GM12891 (cell line): ENCODE data around the gene C1QTNF12.

Source experiments
- DNase-seq: peaks from one replicate; pipeline ENCODE4 v3.0.0; 2011; ENCODE audit warnings: low spot score; ENCODE audit not compliant: insufficient read length
- FAIRE-seq: peaks from 2 replicates; lab custom pipeline; 2011; peaks lifted over from hg19 to GRCh38; lab: Jason Lieb, UNC
- PAX5 ChIP-seq: IDR thresholded peaks from 2 replicates; pipeline ENCODE4 v1.6.1; 2011; ENCODE audit warnings: low read length, moderate library complexity, mild to moderate bottlenecking; ENCODE audit not compliant: insufficient read depth, severe bottlenecking
- POLR2A ChIP-seq: IDR thresholded peaks from 2 replicates; pipeline ENCODE4 v1.6.1; 2011; ENCODE audit warnings: low read depth, low read length, control low read depth
- POLR2AphosphoS5 ChIP-seq: IDR thresholded peaks from 2 replicates; pipeline ENCODE4 v1.6.1; 2011; ENCODE audit warnings: low read depth, low read length, control low read depth
- POU2F2 ChIP-seq: IDR thresholded peaks from 2 replicates; pipeline ENCODE4 v1.6.1; 2011; ENCODE audit warnings: low read depth, mild to moderate bottlenecking, control low read depth, low read length, moderate library complexity
- SPI1 ChIP-seq: IDR thresholded peaks from 2 replicates; pipeline ENCODE4 v1.6.1; 2011; ENCODE audit warnings: low read depth, low read length, control low read depth
- TAF1 ChIP-seq: IDR thresholded peaks from 2 replicates; pipeline ENCODE4 v1.6.1; 2011; ENCODE audit warnings: low read depth, low read length, control low read depth

C1QTNF12 gene

GRCh38 chr1:1234180-1234808 is 12.2 kb downstream of the C1QTNF12 start:
- no peak for DNase-seq
- no peak for TF ChIP-seq SPI1
- TF ChIP-seq POLR2A: no peak
- TF ChIP-seq POU2F2: no peak
- TF ChIP-seq TAF1: no peak
- no peak for TF ChIP-seq POLR2AphosphoS5
- no peak for TF ChIP-seq PAX5
- FAIRE-seq: no peak

GRCh38 chr1:1233567-1233892 is 13.0 kb downstream of the C1QTNF12 start:
- FAIRE-seq (no peak), DNase-seq (no peak)
- TF ChIP-seq POLR2AphosphoS5 (no peak), SPI1 (no peak), POU2F2 (no peak), PAX5 (no peak), POLR2A (no peak), TAF1 (no peak)

- DNase-seq (no peak), FAIRE-seq (peak; percentile 26)
- TF ChIP-seq POLR2A: no peak
- TF ChIP-seq POLR2AphosphoS5: no peak
- TF ChIP-seq TAF1: no peak
- TF ChIP-seq SPI1: no peak
- no peak for TF ChIP-seq PAX5
- TF ChIP-seq POU2F2: no peak
Observed at GRCh38 chr1:1232796-1233566, 13.5 kb downstream of the C1QTNF12 start.

GRCh38 chr1:1232208-1232795 is 14.2 kb downstream of the C1QTNF12 start, which contains the start of gene B3GALT6:
TSS of gene B3GALT6 (plus strand) at chr1:1232237. CDS start at chr1:1232279, 42 bp downstream.
- TF ChIP-seq POU2F2 (no peak), SPI1 (no peak), POLR2AphosphoS5 (0 out of 2 replicates have a peak, but pooled peaks have one; percentile 6), PAX5 (no peak), TAF1 (no peak), POLR2A (no peak)
- no peak for DNase-seq
- peak; percentile 55 for FAIRE-seq

- peak; percentile 100 for FAIRE-seq
- TF ChIP-seq POU2F2 (no peak), SPI1 (no peak), POLR2A (peak; percentile 82), TAF1 (peak; percentile 86), POLR2AphosphoS5 (peak; percentile 61; the same call in 1 of the 2 replicates)
- peak; percentile 100 for DNase-seq
Observed at GRCh38 chr1:1231400-1232207, 14.9 kb downstream of the C1QTNF12 start, which contains the start of gene SDF4. TSS of gene SDF4 (minus strand) at chr1:1232001. CDS start at chr1:1228772, 3,229 bp downstream.

GRCh38 chr1:1230656-1231399 is 15.7 kb downstream of the C1QTNF12 start:
- TF ChIP-seq SPI1 (no peak), POU2F2 (no peak), POLR2AphosphoS5 (no peak; the same call in 1 of the 2 replicates), POLR2A (no peak), TAF1 (no peak), PAX5 (no peak)
- DNase-seq: no peak
- FAIRE-seq: peak; percentile 51

- FAIRE-seq: no peak
- TF ChIP-seq POLR2A (no peak), PAX5 (no peak), POU2F2 (no peak), SPI1 (no peak), TAF1 (no peak), POLR2AphosphoS5 (no peak)
- no peak for DNase-seq
Observed at GRCh38 chr1:1229770-1230169, 16.8 kb downstream of the C1QTNF12 start.

- FAIRE-seq (no peak), DNase-seq (no peak)
- TF ChIP-seq POU2F2: no peak
- no peak for TF ChIP-seq SPI1
- no peak for TF ChIP-seq POLR2A
- no peak for TF ChIP-seq POLR2AphosphoS5
- no peak for TF ChIP-seq PAX5
- TF ChIP-seq TAF1: no peak
Observed at GRCh38 chr1:1228596-1229321, 17.8 kb downstream of the C1QTNF12 start.
